ENCODE measurements around the gene TTYH3. TPM values are rescaled to one million over a fixed set of nuclear protein-coding genes. Genes with fewer than 3 reads are reported as not detected.

The TTYH3 gene
- total RNA-seq, 1 donor from 2014 or later: 33.9 TPM

GRCh38 chr7:2698581-2699288 lies 66.9 kb downstream of the TTYH3 start:
- intact Hi-C loops (cut with DNase I): no loop called here
- Histone ChIP-seq H3K4me1 (peaks cover 6% of the 10 kb centered on the region), H3K4me3 (no peak overlapping the region), H3K9me3 (no peaks in the 10 kb centered on the region), H3K36me3 (no peaks in the 10 kb centered on the region), H3K27me3 (no peaks in the 10 kb centered on the region), H3K27ac (no peak overlapping the region)
- no peak for DNase-seq (ENCODE audit: extremely low spot score in 2 of 2)
- TF ChIP-seq CTCF (IDR thresholded peaks at IDR 0.05) (no peak), POLR2A (IDR thresholded peaks at IDR 0.05) (no peak), POLR2AphosphoS5 (IDR thresholded peaks at IDR 0.05; ENCODE audit: insufficient read depth in 1 of 2, low read depth in 1 of 2) (no peak)

- intact Hi-C loops (cut with DNase I): no loop called here
- DNase-seq (ENCODE audit: extremely low spot score in 2 of 2): no peak
- no peaks in the 10 kb centered on the region for H3K36me3 ChIP-seq
- peaks cover 6% of the 10 kb centered on the region for H3K4me1 ChIP-seq
- no peak for TF ChIP-seq CTCF (IDR thresholded peaks at IDR 0.05)
- no peak for TF ChIP-seq POLR2AphosphoS5 (IDR thresholded peaks at IDR 0.05; ENCODE audit: insufficient read depth in 1 of 2, low read depth in 1 of 2)
- no peak for TF ChIP-seq POLR2A (IDR thresholded peaks at IDR 0.05)
- no peak overlapping the region for H3K4me3 ChIP-seq
- no peak overlapping the region for H3K27ac ChIP-seq
- no peaks in the 10 kb centered on the region for H3K9me3 ChIP-seq
- no peaks in the 10 kb centered on the region for H3K27me3 ChIP-seq
These were observed 67.5 kb downstream of the TTYH3 start for GRCh38 chr7:2699289-2699620.

- no peaks in the 10 kb centered on the region for H3K36me3 ChIP-seq
- no peak overlapping the region for H3K4me3 ChIP-seq
- TF ChIP-seq POLR2A (IDR thresholded peaks at IDR 0.05) (no peak), POLR2AphosphoS5 (IDR thresholded peaks at IDR 0.05; ENCODE audit: insufficient read depth in 1 of 2, low read depth in 1 of 2) (no peak), CTCF (IDR thresholded peaks at IDR 0.05) (no peak)
- DNase-seq (ENCODE audit: extremely low spot score in 2 of 2): no peak
- H3K4me1 ChIP-seq: peaks cover 6% of the 10 kb centered on the region
- H3K9me3 ChIP-seq: no peaks in the 10 kb centered on the region
- intact Hi-C loops (cut with DNase I): no loop called here
- no peaks in the 10 kb centered on the region for H3K27me3 ChIP-seq
- no peak overlapping the region for H3K27ac ChIP-seq
These were observed 68.5 kb downstream of the TTYH3 start for GRCh38 chr7:2700141-2700850.

GRCh38 chr7:2701424-2701823 lies 69.6 kb downstream of the TTYH3 start:
- intact Hi-C loops (cut with DNase I): no loop called here
- no peaks in the 10 kb centered on the region for H3K27me3 ChIP-seq
- H3K4me1 ChIP-seq: peaks cover 6% of the 10 kb centered on the region
- H3K36me3 ChIP-seq: no peaks in the 10 kb centered on the region
- no peak overlapping the region for H3K4me3 ChIP-seq
- no peak for TF ChIP-seq CTCF (IDR thresholded peaks at IDR 0.05)
- peak overlapping the region; percentile 76 for H3K27ac ChIP-seq
- no peak for DNase-seq (ENCODE audit: extremely low spot score in 2 of 2)
- no peaks in the 10 kb centered on the region for H3K9me3 ChIP-seq

Measured in vagina (tissue), 2 donors.